ENCODE results near the gene IL25. TPM values are rescaled to one million over a fixed set of nuclear protein-coding genes. Genes with fewer than 3 reads are reported as not detected.
"Not testable (repeated sequence)": the region's sequence is repeated elsewhere in the genome, so short reads cannot be mapped to it uniquely, and the experiment has no call there.

The IL25 gene
- total and polyA plus RNA-seq, 3 experiments from 2014 or later = not detected

- H3K27ac ChIP-seq (ENCODE audit: low read depth, low read length); H3K4me1 ChIP-seq (ENCODE audit: insufficient read depth, low read length); H3K9me3 ChIP-seq (ENCODE audit: low read length); H3K36me3 ChIP-seq (ENCODE audit: insufficient read depth, low read length); H3K4me1 Mint-ChIP-seq; POLR2A ChIA-PET; H3K4me3 ChIP-seq (ENCODE audit: low read length); H3K27me3 ChIP-seq (ENCODE audit: insufficient read depth, low read length, poor library complexity, severe bottlenecking); DNase-seq; H3K36me3 Mint-ChIP-seq; H3K27me3 Mint-ChIP-seq; H3K4me3 Mint-ChIP-seq; H3K9me3 Mint-ChIP-seq; H3K27ac Mint-ChIP-seq: not testable (repeated sequence)
- CTCF ChIA-PET = interaction anchor here (1.4 kb wide), 1 partner anchor 46 kb away, joined by 3 read pairs; no protein-coding TSS in a partner anchor
These were observed 53.2 kb downstream of the IL25 start for GRCh38 chr14:23425798-23426197.

Other genes with a start within 250 kb of the IL25 start
- 1 to 10 TPM; 1.4 to 2.5 TPM for gene SLC7A8, start 189.1 kb upstream of the IL25 start, total RNA-seq
- gene SLC7A8, start 189.1 kb upstream of the IL25 start, polyA plus RNA-seq = 0.51 TPM
- not detected for gene RNF212B, start 134.9 kb upstream of the IL25 start, total RNA-seq
- not detected for gene RNF212B, start 134.9 kb upstream of the IL25 start, polyA plus RNA-seq
- 10 to 100 TPM; 12.8 to 13.4 TPM for gene HOMEZ, start 86.7 kb upstream of the IL25 start, total RNA-seq
- 4.9 TPM for gene HOMEZ, start 86.7 kb upstream of the IL25 start, polyA plus RNA-seq
- 10 to 100 TPM; 16.2 to 18.2 TPM for gene PPP1R3E, start 70.0 kb upstream of the IL25 start, total RNA-seq
- gene PPP1R3E, start 70.0 kb upstream of the IL25 start, polyA plus RNA-seq = 2.0 TPM
- gene BCL2L2, start 66.0 kb upstream of the IL25 start, total RNA-seq = 1 to 10 TPM in 1 of 2 experiments, under 1 TPM in 1; 0.86 to 1.0 TPM
- gene BCL2L2, start 66.0 kb upstream of the IL25 start, polyA plus RNA-seq = 0.29 TPM
- 100 to 1,000 TPM; 308 TPM for gene PABPN1, start 51.4 kb upstream of the IL25 start, total RNA-seq
- gene PABPN1, start 51.4 kb upstream of the IL25 start, polyA plus RNA-seq = 125 TPM
- 1 to 10 TPM; 2.6 to 2.8 TPM for gene SLC22A17, start 19.9 kb upstream of the IL25 start, total RNA-seq
- 1.6 TPM for gene SLC22A17, start 19.9 kb upstream of the IL25 start, polyA plus RNA-seq
- not detected for gene EFS, start 7.6 kb upstream of the IL25 start, total RNA-seq
- gene EFS, start 7.6 kb upstream of the IL25 start, polyA plus RNA-seq = not detected
- gene CMTM5, start 4.2 kb downstream of the IL25 start, total RNA-seq = not detected
- not detected for gene CMTM5, start 4.2 kb downstream of the IL25 start, polyA plus RNA-seq
- gene MYH6, start 35.5 kb downstream of the IL25 start, total RNA-seq = under 1 TPM in 1 of 2 experiments, not detected in 1; 0.09 TPM
- gene MYH6, start 35.5 kb downstream of the IL25 start, polyA plus RNA-seq = not detected
- not detected for gene MYH7, start 62.9 kb downstream of the IL25 start, total RNA-seq
- not detected for gene MYH7, start 62.9 kb downstream of the IL25 start, polyA plus RNA-seq
- 10 to 100 TPM; 82.7 to 88.7 TPM for gene NGDN, start 96.9 kb downstream of the IL25 start, total RNA-seq
- 74.9 TPM for gene NGDN, start 96.9 kb downstream of the IL25 start, polyA plus RNA-seq
- gene ZFHX2, start 179.0 kb downstream of the IL25 start, total RNA-seq = 1 to 10 TPM; 2.4 to 2.5 TPM
- not detected for gene ZFHX2, start 179.0 kb downstream of the IL25 start, polyA plus RNA-seq
- gene THTPA, start 183.5 kb downstream of the IL25 start, total RNA-seq = 10 to 100 TPM; 13.4 TPM
- gene THTPA, start 183.5 kb downstream of the IL25 start, polyA plus RNA-seq = 10.7 TPM
- gene AP1G2, start 195.0 kb downstream of the IL25 start, total RNA-seq = 100 to 1,000 TPM; 152 to 154 TPM
- 80.8 TPM for gene AP1G2, start 195.0 kb downstream of the IL25 start, polyA plus RNA-seq
- gene JPH4, start 206.0 kb downstream of the IL25 start, total RNA-seq = 1 to 10 TPM; 1.8 TPM
- gene JPH4, start 206.0 kb downstream of the IL25 start, polyA plus RNA-seq = not detected

Data from CD8-positive, alpha-beta memory T cell (primary cell).